ENCODE measurements around the gene ZNRF3.
"Not testable (repeated sequence)": the region's sequence is repeated elsewhere in the genome, so short reads cannot be mapped to it uniquely, and the experiment has no call there.

The ZNRF3 gene

DNA sequence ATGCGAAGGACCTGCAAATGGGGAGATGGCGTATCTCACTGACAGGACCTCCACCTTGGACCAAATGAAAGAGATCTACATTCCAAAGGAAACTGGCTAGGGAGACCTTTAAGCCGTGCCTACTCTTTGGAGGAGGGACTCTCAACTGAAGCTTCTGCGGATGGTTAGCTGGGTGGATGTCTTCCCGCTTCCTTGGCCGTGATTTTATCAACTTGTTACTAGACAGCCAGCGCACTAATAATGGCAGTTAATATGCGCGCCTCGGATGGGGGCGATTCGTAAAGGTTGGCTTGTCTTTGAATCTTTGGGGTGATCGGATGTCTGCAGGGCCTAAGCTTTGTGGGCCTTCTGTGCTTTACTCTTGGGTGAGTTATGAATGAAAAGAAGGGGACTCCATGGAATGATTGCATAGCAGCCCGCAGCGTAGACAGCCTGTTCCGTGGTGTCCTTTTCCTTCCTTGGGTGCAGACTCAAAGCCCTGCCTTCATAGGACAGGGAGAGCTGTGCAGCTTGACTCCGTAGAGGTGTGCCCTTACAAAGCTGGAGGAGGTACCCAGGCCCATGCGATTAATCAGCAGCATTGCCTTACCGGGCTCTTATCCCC lies 1.5 kb downstream of the ZNRF3 start:
- Histone ChIP-seq H3K9ac (ENCODE audit: insufficient read length, low read depth) (peak overlapping the region; percentile 68), H3K9me3 (ENCODE audit: insufficient read depth, low read length) (no peaks in the 10 kb centered on the region), H3K4me3 (ENCODE audit: insufficient read length, low read depth) (peak overlapping the region; percentile 71), H3K36me3 (ENCODE audit: insufficient read depth, insufficient read length, low read length) (peaks cover 3% of the 10 kb centered on the region), H3K4me1 (ENCODE audit: insufficient read depth, insufficient read length) (no peaks in the 10 kb centered on the region), H3K27me3 (ENCODE audit: insufficient read depth, insufficient read length) (no peaks in the 10 kb centered on the region)
- TF ChIP-seq SUZ12 (IDR thresholded peaks at IDR 0.05; ENCODE audit: extremely low read depth, insufficient read depth, insufficient read length), result no peak
- no peak for DNase-seq (ENCODE audit: low read depth, low spot score)

DNA sequence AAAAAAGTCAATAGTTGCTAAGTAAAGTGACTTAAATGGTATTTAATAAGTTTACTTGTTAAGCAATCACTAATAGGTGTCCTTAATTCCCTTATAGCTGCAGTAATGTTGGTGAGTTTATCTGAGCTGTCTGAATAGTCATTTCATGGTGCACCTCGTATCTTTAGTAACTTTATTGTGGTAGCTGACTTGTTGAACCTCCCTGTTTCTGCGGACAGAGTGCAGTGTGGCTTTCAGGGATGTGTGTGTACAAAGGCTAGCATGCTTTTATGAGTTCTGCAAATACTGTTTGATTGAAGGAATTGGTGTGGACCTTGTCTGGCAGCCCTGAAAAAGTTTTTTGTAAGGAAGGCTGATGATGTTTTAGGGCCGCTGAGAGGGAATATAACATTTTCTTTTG lies 2.6 kb downstream of the ZNRF3 start:
- TF ChIP-seq ZNF274 (IDR thresholded peaks at IDR 0.05; ENCODE audit: low read depth, low read length) (no peak), SUZ12 (IDR thresholded peaks at IDR 0.05; ENCODE audit: extremely low read depth, insufficient read depth, insufficient read length) (no peak), YY1 (IDR thresholded peaks at IDR 0.05; ENCODE audit: insufficient read depth, insufficient read length) (no peak)
- Histone ChIP-seq H3K9ac (ENCODE audit: insufficient read length, low read depth) (no peak overlapping the region), H3K36me3 (ENCODE audit: insufficient read depth, insufficient read length, low read length) (peaks cover 3% of the 10 kb centered on the region), H3K9me3 (ENCODE audit: insufficient read depth, low read length) (no peaks in the 10 kb centered on the region), H3K4me3 (ENCODE audit: insufficient read length, low read depth) (no peak overlapping the region), H3K27me3 (ENCODE audit: insufficient read depth, insufficient read length) (no peaks in the 10 kb centered on the region), H3K4me1 (ENCODE audit: insufficient read depth, insufficient read length) (no peaks in the 10 kb centered on the region)
- no peak for DNase-seq (ENCODE audit: low read depth, low spot score)

DNA sequence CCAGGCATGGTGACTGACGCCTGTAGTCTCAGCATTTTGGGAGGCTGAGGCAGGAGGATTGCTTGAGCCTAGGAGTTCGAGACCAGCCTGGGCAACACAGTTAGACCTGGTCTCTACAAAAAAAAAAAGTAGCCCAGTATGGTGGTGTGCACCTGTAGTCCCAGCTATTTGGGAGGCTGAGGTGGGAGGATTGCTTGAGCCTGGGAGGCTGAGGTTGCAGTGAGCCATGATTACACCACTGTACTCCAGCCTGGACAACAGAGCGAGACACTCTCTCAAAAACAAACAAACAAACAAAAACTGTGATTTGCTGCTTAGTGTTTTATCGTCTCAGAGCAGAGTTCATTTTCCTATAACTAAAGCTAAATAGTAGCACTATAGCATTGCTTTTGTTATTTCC lies 3.3 kb downstream of the ZNRF3 start:
- DNase-seq (ENCODE audit: low read depth, low spot score); H3K4me3 ChIP-seq (ENCODE audit: insufficient read length, low read depth); H3K27me3 ChIP-seq (ENCODE audit: insufficient read depth, insufficient read length); H3K9ac ChIP-seq (ENCODE audit: insufficient read length, low read depth); H3K4me1 ChIP-seq (ENCODE audit: insufficient read depth, insufficient read length); H3K9me3 ChIP-seq (ENCODE audit: insufficient read depth, low read length); H3K36me3 ChIP-seq (ENCODE audit: insufficient read depth, insufficient read length, low read length): not testable (repeated sequence)

GRCh38 chr22:28887725-28888459 lies 4.5 kb downstream of the ZNRF3 start:
- Histone ChIP-seq H3K9ac (ENCODE audit: insufficient read length, low read depth) (no peak overlapping the region), H3K27me3 (ENCODE audit: insufficient read depth, insufficient read length) (no peaks in the 10 kb centered on the region), H3K9me3 (ENCODE audit: insufficient read depth, low read length) (no peaks in the 10 kb centered on the region), H3K4me3 (ENCODE audit: insufficient read length, low read depth) (no peak overlapping the region), H3K36me3 (ENCODE audit: insufficient read depth, insufficient read length, low read length) (peaks cover 3% of the 10 kb centered on the region), H3K4me1 (ENCODE audit: insufficient read depth, insufficient read length) (peaks cover 2% of the 10 kb centered on the region)
- TF ChIP-seq YY1 (IDR thresholded peaks at IDR 0.05; ENCODE audit: insufficient read depth, insufficient read length), result no peak
- TF ChIP-seq ZNF274 (IDR thresholded peaks at IDR 0.05; ENCODE audit: low read depth, low read length), result no peak
- no peak for TF ChIP-seq SUZ12 (IDR thresholded peaks at IDR 0.05; ENCODE audit: extremely low read depth, insufficient read depth, insufficient read length)
- no peak for DNase-seq (ENCODE audit: low read depth, low spot score)

DNA sequence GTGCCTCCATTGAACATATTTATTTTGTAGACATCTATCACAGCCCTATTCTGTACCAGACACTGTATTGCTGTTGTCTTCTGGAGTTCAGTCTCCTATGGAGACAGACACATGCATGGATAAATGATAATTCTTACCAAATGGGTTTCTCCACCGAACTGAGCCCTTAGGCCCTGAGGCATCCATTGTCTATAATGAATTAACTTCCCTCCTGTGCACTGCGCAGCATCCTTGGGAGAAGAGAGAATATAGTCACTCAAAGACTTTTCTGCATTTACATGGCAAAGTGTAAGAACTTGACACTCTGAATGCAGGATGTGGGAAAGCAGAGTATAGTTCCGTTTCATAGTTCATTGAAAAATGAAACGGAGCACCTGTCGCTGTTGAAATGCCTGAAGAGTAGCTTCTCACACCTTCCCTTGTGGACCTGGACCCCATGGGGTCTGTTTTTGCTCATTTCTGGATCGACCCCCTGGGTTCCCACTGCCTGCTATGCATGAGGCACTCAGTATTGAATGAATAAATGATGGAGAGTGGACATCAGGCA lies 6.2 kb downstream of the ZNRF3 start:
- H3K4me1 ChIP-seq (ENCODE audit: insufficient read depth, insufficient read length), result peaks cover 4% of the 10 kb centered on the region

GRCh38 chr22:28891156-28891733 lies 7.9 kb downstream of the ZNRF3 start:
- no peaks in the 10 kb centered on the region for H3K9me3 ChIP-seq (ENCODE audit: insufficient read depth, low read length)

More for the DNA sequence above, 6.2 kb downstream of the ZNRF3 start:
- Histone ChIP-seq H3K9me3 (ENCODE audit: insufficient read depth, low read length) (no peaks in the 10 kb centered on the region), H3K4me3 (ENCODE audit: insufficient read length, low read depth) (no peak overlapping the region), H3K36me3 (ENCODE audit: insufficient read depth, insufficient read length, low read length) (peaks cover 3% of the 10 kb centered on the region), H3K27me3 (ENCODE audit: insufficient read depth, insufficient read length) (no peaks in the 10 kb centered on the region), H3K9ac (ENCODE audit: insufficient read length, low read depth) (no peak overlapping the region)
- DNase-seq (ENCODE audit: low read depth, low spot score), result no peak
- no peak for TF ChIP-seq SUZ12 (IDR thresholded peaks at IDR 0.05; ENCODE audit: extremely low read depth, insufficient read depth, insufficient read length)

GRCh38 chr22:28892175-28892731 lies 8.9 kb downstream of the ZNRF3 start:
- DNase-seq (ENCODE audit: low read depth, low spot score), result no peak
- Histone ChIP-seq H3K4me1 (ENCODE audit: insufficient read depth, insufficient read length) (peaks cover 8% of the 10 kb centered on the region), H3K4me3 (ENCODE audit: insufficient read length, low read depth) (no peak overlapping the region), H3K9me3 (ENCODE audit: insufficient read depth, low read length) (no peaks in the 10 kb centered on the region), H3K9ac (ENCODE audit: insufficient read length, low read depth) (no peak overlapping the region), H3K27me3 (ENCODE audit: insufficient read depth, insufficient read length) (no peaks in the 10 kb centered on the region), H3K36me3 (ENCODE audit: insufficient read depth, insufficient read length, low read length) (peaks cover 3% of the 10 kb centered on the region)
- TF ChIP-seq YY1 (IDR thresholded peaks at IDR 0.05; ENCODE audit: insufficient read depth, insufficient read length), result no peak
- no peak for TF ChIP-seq ZNF274 (IDR thresholded peaks at IDR 0.05; ENCODE audit: low read depth, low read length)
- no peak for TF ChIP-seq SUZ12 (IDR thresholded peaks at IDR 0.05; ENCODE audit: extremely low read depth, insufficient read depth, insufficient read length)

More at GRCh38 chr22:28891156-28891733, 7.9 kb downstream of the ZNRF3 start:
- TF ChIP-seq SUZ12 (IDR thresholded peaks at IDR 0.05; ENCODE audit: extremely low read depth, insufficient read depth, insufficient read length), result no peak
- TF ChIP-seq ZNF274 (IDR thresholded peaks at IDR 0.05; ENCODE audit: low read depth, low read length), result no peak
- no peak for TF ChIP-seq YY1 (IDR thresholded peaks at IDR 0.05; ENCODE audit: insufficient read depth, insufficient read length)
- H3K9ac ChIP-seq (ENCODE audit: insufficient read length, low read depth), result no peak overlapping the region
- peaks cover 3% of the 10 kb centered on the region for H3K36me3 ChIP-seq (ENCODE audit: insufficient read depth, insufficient read length, low read length)
- no peaks in the 10 kb centered on the region for H3K27me3 ChIP-seq (ENCODE audit: insufficient read depth, insufficient read length)
- H3K4me3 ChIP-seq (ENCODE audit: insufficient read length, low read depth), result no peak overlapping the region
- H3K4me1 ChIP-seq (ENCODE audit: insufficient read depth, insufficient read length), result peaks cover 4% of the 10 kb centered on the region
- DNase-seq (ENCODE audit: low read depth, low spot score), result no peak

Data from NT2/D1 (cell line).